Type B pancreatic cell (in vitro differentiated cells): ENCODE measurements around the gene ARHGAP15. TPM values are rescaled to one million over a fixed set of nuclear protein-coding genes. Genes with fewer than 3 reads are reported as not detected.

Source experiments
- DNase-seq: peaks from one replicate; pipeline ENCODE4 v3.0.0; 2021; ENCODE audit warnings: mixed read lengths; ENCODE audit not compliant: unreplicated experiment; ENCODE audit errors: extremely low spot score
- H3K27ac Mint-ChIP-seq: 2 replicates; pipeline ENCODE4 v1.8.0; 2021; ENCODE audit warnings: mild to moderate bottlenecking, mixed read lengths
- H3K27me3 Mint-ChIP-seq: 2 replicates; pipeline ENCODE4 v1.8.0; 2021; ENCODE audit warnings: mixed read lengths
- H3K36me3 Mint-ChIP-seq: 2 replicates; pipeline ENCODE4 v1.8.0; 2021; ENCODE audit warnings: mixed read lengths
- H3K4me1 Mint-ChIP-seq: one replicate; pipeline ENCODE4 v1.8.0; 2021; ENCODE audit warnings: mixed read lengths; ENCODE audit not compliant: unreplicated experiment
- H3K4me3 Mint-ChIP-seq: 2 replicates; pipeline ENCODE4 v1.8.0; 2021; ENCODE audit warnings: mild to moderate bottlenecking, mixed read lengths
- H3K9me3 Mint-ChIP-seq: 2 replicates; pipeline ENCODE4 v1.8.0; 2021; ENCODE audit warnings: mixed read lengths
- CTCF ChIP-seq: fragments of 200-600 bp; sonication (generic); conservative IDR thresholded peaks from 2 replicates; pipeline ENCODE4 v1.5.0; 2021; ENCODE audit warnings: antibody characterized with exemption, mild to moderate bottlenecking
- total RNA-seq: library from RNA; stranded (reverse); gene quantifications from 2 replicates; pipeline ENCODE4 v1.2.1, GENCODE V29; 2021; ENCODE audit warnings: low replicate concordance

Gene ARHGAP15
- total RNA-seq, 1 donor from 2014 or later = not detected

GRCh38 chr2:143477714-143478443 is 348.7 kb downstream of the ARHGAP15 start:
- Mint-ChIP-seq H3K9me3 (no peaks in the 10 kb centered on the region), H3K36me3 (no peaks in the 10 kb centered on the region), H3K4me3 (no peak overlapping the region), H3K27ac (no peak overlapping the region), H3K27me3 (peaks cover 17% of the 10 kb centered on the region), H3K4me1 (peaks cover 29% of the 10 kb centered on the region)
- TF ChIP-seq CTCF = no peak
- DNase-seq = no peak

DNA sequence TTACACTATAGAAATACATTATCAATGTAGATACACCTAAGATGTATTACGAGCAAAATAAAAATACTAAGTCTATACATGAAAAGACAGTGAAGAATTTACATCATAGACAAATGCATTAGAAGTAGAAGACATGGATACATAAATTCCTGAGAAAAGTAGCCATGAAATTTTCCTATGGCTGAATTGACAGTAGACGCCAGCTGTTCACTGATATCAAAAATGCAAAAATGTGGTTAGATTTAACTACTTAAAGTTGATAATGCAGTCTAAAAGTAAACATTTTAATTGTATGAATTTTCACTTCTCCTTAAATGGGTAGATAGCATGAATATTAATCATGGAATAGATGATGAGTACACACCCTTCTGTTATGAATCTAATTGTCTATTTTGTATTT is 350.9 kb downstream of the ARHGAP15 start:
- no peak overlapping the region for H3K27ac Mint-ChIP-seq
- H3K4me1 Mint-ChIP-seq = peaks cover 29% of the 10 kb centered on the region
- no peak overlapping the region for H3K4me3 Mint-ChIP-seq
- no peak for TF ChIP-seq CTCF
- DNase-seq = no peak
- peaks cover 17% of the 10 kb centered on the region for H3K27me3 Mint-ChIP-seq
- no peaks in the 10 kb centered on the region for H3K36me3 Mint-ChIP-seq
- H3K9me3 Mint-ChIP-seq = no peaks in the 10 kb centered on the region

- Mint-ChIP-seq H3K27ac (no peak overlapping the region), H3K27me3 (peaks cover 17% of the 10 kb centered on the region)
Measured at GRCh38 chr2:143480601-143481236, 351.5 kb downstream of the ARHGAP15 start.

GRCh38 chr2:143481237-143481623 is 352.0 kb downstream of the ARHGAP15 start:
- no peak for TF ChIP-seq CTCF

More at GRCh38 chr2:143480601-143481236, 351.5 kb downstream of the ARHGAP15 start:
- Mint-ChIP-seq H3K4me3 (no peak overlapping the region), H3K36me3 (no peaks in the 10 kb centered on the region), H3K9me3 (no peaks in the 10 kb centered on the region), H3K4me1 (peaks cover 25% of the 10 kb centered on the region)
- no peak for DNase-seq
- TF ChIP-seq CTCF = no peak

GRCh38 chr2:143481733-143482132 is 352.5 kb downstream of the ARHGAP15 start:
- no peak for DNase-seq
- Mint-ChIP-seq H3K27me3 (peaks cover 13% of the 10 kb centered on the region), H3K9me3 (no peaks in the 10 kb centered on the region), H3K4me1 (peaks cover 25% of the 10 kb centered on the region), H3K4me3 (no peak overlapping the region), H3K27ac (no peak overlapping the region), H3K36me3 (no peaks in the 10 kb centered on the region)
- no peak for TF ChIP-seq CTCF

More at GRCh38 chr2:143481237-143481623, 352.0 kb downstream of the ARHGAP15 start:
- Mint-ChIP-seq H3K4me3 (no peak overlapping the region), H3K36me3 (no peaks in the 10 kb centered on the region), H3K27me3 (peaks cover 17% of the 10 kb centered on the region), H3K4me1 (peaks cover 25% of the 10 kb centered on the region), H3K27ac (no peak overlapping the region), H3K9me3 (no peaks in the 10 kb centered on the region)
- DNase-seq = no peak
